RWPE1 (cell line): Measurements from ENCODE around the gene EPS8L3.

Source experiments
- CTCF ChIA-PET: fragments of 350-600 bp; sonication (Branson Sonifier 250); formaldehyde crosslinking; extraction: SDS; loops from one replicate; lab custom pipeline; 2021; lab: Yijun Ruan, JAX
- POLR2A ChIA-PET: fragments of 400-600 bp; formaldehyde crosslinking; extraction: SDS; loops from one replicate; lab custom pipeline; 2020; ENCODE audit warnings: antibody characterized with exemption; ENCODE audit not compliant: low non-redundant PET; lab: Yijun Ruan, JAX
- DNase-seq: peaks from one replicate; pipeline ENCODE4 v3.0.0; 2012; ENCODE audit warnings: low spot score
- H3K27ac ChIP-seq: fragments of 450-650 bp; 2 replicates; pipeline ENCODE4 v1.5.1; 2017
- CTCF ChIP-seq: fragments of 450-650 bp; conservative IDR thresholded peaks from 2 replicates; pipeline ENCODE4 v1.5.1; 2017; ENCODE audit warnings: low read depth, mild to moderate bottlenecking

Gene EPS8L3

DNA sequence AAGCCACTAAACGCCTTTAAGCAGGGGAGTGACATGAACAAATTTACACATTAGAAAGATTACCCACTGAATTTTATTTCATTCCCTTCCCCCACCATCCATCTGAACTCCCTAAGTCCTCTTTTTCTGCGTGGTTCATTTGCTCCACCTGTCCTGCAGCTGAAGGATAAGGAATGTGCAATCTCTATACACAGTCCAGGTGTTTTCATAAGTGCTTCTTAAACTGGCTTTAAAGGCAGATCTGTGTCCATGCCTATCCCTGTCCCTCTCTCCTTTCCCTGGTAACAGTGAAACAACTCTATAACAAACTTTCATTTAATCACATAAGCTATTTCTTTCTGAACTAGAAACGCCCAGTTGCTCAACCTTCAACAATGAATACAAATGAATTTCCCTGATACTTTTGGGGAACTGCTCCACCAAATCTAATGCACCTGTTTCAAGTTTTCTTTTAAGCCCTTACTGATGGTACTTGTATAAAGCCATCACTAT is 31.3 kb downstream of the EPS8L3 start:
- no peak for TF ChIP-seq CTCF
- no peak overlapping the region for H3K27ac ChIP-seq
- DNase-seq, result no peak
- CTCF ChIA-PET, result no interaction called here
- POLR2A ChIA-PET, result no interaction called here

DNA sequence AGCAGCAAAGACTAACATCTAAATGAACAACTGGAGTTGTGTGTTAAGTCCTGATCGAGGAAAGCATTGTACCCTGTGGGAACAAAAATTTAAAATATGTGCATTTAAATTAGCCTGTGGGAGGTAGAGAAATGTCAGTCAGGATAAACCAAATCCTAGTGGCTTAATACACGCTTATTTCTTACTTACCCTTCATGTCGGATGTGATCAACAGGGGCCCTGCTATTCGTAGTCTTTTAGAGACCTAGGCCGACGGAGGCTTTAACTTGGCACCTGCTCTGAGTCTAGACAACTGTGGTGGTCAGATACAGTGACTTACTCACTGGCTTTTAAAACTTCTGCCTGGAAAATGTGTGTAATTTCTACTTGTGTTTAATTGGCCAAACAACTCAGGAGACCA is 33.1 kb downstream of the EPS8L3 start:
- TF ChIP-seq CTCF, result no peak
- POLR2A ChIA-PET, result no interaction called here
- CTCF ChIA-PET, result no interaction called here
- H3K27ac ChIP-seq, result no peak overlapping the region
- no peak for DNase-seq

DNA sequence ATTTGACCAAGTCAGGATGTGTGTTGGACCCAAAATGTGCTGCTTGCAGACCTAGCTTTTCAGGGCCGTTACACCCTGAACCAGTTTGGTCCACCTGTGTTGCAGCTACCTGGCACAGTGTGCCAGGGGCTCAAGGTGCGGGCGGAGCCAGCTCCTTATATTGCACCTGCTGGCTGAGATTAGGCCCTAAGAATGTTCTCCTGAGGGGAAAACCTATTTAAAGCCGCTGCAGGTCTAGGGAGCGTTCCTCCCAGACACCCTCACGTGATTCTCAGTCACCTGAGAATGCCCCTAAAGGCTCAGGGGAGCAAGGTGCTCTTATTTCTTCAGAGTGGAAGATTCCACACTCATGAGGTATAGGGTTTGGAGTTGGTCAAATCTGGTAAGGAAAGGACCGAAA is 34.9 kb downstream of the EPS8L3 start:
- TF ChIP-seq CTCF, result no peak
- ChIA-PET CTCF (interaction anchor here (0.6 kb wide), 1 partner anchor 89 kb away, joined by 3 read pairs; no protein-coding TSS in a partner anchor), POLR2A (no interaction called here)
- H3K27ac ChIP-seq, result no peak overlapping the region
- no peak for DNase-seq

GRCh38 chr1:109726728-109727373 is 36.9 kb downstream of the EPS8L3 start:
- no peak overlapping the region for H3K27ac ChIP-seq
- TF ChIP-seq CTCF, result no peak
- DNase-seq, result no peak
- ChIA-PET POLR2A (no interaction called here), CTCF (no interaction called here)

DNA sequence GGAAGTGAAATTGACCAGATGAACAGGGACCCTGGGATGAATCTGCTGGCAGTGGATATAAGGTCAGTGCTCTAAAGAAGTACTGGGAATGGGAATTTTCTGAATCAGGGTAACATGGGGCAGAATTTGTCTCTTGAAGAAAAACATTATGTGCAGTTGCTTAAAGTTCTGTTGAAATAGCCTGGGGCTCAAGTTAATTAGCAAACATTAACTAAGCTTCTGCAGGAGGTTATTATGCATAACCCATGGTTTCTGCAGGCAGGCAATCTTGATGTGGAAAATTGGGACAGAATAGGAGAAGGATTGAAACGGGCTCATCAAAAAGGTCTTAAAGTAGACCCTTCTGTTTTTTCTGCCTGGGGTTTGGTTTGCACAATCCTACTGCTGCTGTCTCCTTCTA is 37.7 kb downstream of the EPS8L3 start:
- POLR2A ChIA-PET, result no interaction called here
- CTCF ChIA-PET, result no interaction called here
- no peak for DNase-seq
- no peak overlapping the region for H3K27ac ChIP-seq
- TF ChIP-seq CTCF, result no peak

DNA sequence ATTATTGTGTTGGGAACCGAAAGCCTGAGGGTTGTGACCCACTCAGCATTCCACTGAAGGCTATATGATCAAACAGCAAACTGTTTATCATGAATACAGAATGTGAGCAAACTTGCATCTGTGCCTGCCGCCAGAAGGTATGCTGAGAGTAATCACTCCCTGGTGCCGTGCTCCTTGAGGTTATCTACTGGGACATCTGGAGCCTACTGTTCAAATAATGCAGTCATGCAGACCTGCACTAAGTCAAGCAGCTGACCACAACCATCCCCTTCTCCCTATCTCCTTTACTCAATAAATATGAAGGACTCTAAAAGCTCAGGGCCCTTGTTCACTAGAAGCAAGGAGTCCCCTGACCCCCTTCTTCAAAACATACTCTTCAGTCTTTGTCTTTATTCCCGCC is 38.2 kb downstream of the EPS8L3 start:
- H3K27ac ChIP-seq, result no peak overlapping the region
- ChIA-PET POLR2A (no interaction called here), CTCF (no interaction called here)
- TF ChIP-seq CTCF, result no peak
- DNase-seq, result no peak
